GM23338 (cell line): ENCODE data around the gene TAT. TPM values are rescaled to one million over a fixed set of nuclear protein-coding genes. Genes with fewer than 3 reads are reported as not detected.

Experiments used
- ATAC-seq: fragments of 200-7000 bp; cut with Tn5 transposase; 3 replicates; pipeline ENCODE4 v1.9.1; 2020
- DNase-seq: peaks from one replicate; pipeline ENCODE4 v3.0.0-alpha.2; 2015; ENCODE audit warnings: low spot score
- H2AFZ ChIP-seq: fragments of 200-600 bp; sonication (generic); 2 replicates; pipeline ENCODE4 v1.8.0; 2016; ENCODE audit warnings: antibody characterized with exemption, mild to moderate bottlenecking, moderate library complexity
- H3F3A ChIP-seq: fragments of 200-600 bp; sonication (generic); replicated peaks from 2 replicates; pipeline ENCODE4 v1.8.0; 2017; ENCODE audit warnings: antibody characterized with exemption, mixed run types, low read depth
- H3K27ac ChIP-seq: fragments of 200-600 bp; sonication (generic); 2 replicates; pipeline ENCODE4 v1.6.1; 2016; ENCODE audit warnings: low read depth
- H3K27me3 ChIP-seq: fragments of 200-600 bp; sonication (generic); 2 replicates; pipeline ENCODE4 v1.8.0; 2016; ENCODE audit warnings: mild to moderate bottlenecking, mixed run types, moderate library complexity; ENCODE audit not compliant: insufficient read depth
- H3K36me3 ChIP-seq: fragments of 200-600 bp; sonication (generic); 2 replicates; pipeline ENCODE4 v1.8.0; 2016; ENCODE audit warnings: mild to moderate bottlenecking; ENCODE audit not compliant: insufficient read depth
- H3K4me1 ChIP-seq: fragments of 200-600 bp; sonication (generic); 2 replicates; pipeline ENCODE4 v1.8.0; 2016; ENCODE audit warnings: mild to moderate bottlenecking, moderate library complexity; ENCODE audit not compliant: insufficient read depth
- H3K4me2 ChIP-seq: fragments of 200-600 bp; sonication (generic); 2 replicates; pipeline ENCODE4 v1.7.1; 2017; ENCODE audit warnings: mixed run types
- H3K4me3 ChIP-seq: fragments of 200-600 bp; sonication (generic); 2 replicates; pipeline ENCODE4 v1.6.1; 2016; ENCODE audit warnings: mixed run types
- H3K79me2 ChIP-seq: fragments of 200-600 bp; sonication (generic); replicated peaks from 2 replicates; pipeline ENCODE4 v1.8.0; 2017; ENCODE audit warnings: mild to moderate bottlenecking; ENCODE audit not compliant: insufficient read depth
- H3K9me2 ChIP-seq: fragments of 200-600 bp; sonication (generic); 2 replicates; pipeline ENCODE4 v1.8.0; 2017; ENCODE audit not compliant: insufficient read depth
- H4K20me1 ChIP-seq: fragments of 200-600 bp; sonication (generic); replicated peaks from 2 replicates; pipeline ENCODE4 v1.8.0; 2017; ENCODE audit warnings: mild to moderate bottlenecking; ENCODE audit not compliant: insufficient read depth
- H3K27ac Mint-ChIP-seq: 2 replicates; pipeline ENCODE4 v1.8.0; 2020; ENCODE audit warnings: inconsistent platforms, mild to moderate bottlenecking, moderate library complexity, mixed read lengths
- H3K27me3 Mint-ChIP-seq: 3 replicates; pipeline ENCODE4 v1.8.0; 2022; ENCODE audit warnings: low read depth, mild to moderate bottlenecking, moderate library complexity, mixed read lengths, inconsistent platforms; ENCODE audit not compliant: insufficient read depth, poor library complexity
- H3K36me3 Mint-ChIP-seq: 3 replicates; pipeline ENCODE4 v1.8.0; 2021; ENCODE audit warnings: low read depth, mild to moderate bottlenecking, inconsistent platforms, moderate library complexity, mixed read lengths
- H3K4me1 Mint-ChIP-seq: 3 replicates; pipeline ENCODE4 v1.8.0; 2020; ENCODE audit warnings: mild to moderate bottlenecking, inconsistent platforms, mixed read lengths
- H3K4me3 Mint-ChIP-seq: 3 replicates; pipeline ENCODE4 v1.8.0; 2021; ENCODE audit warnings: moderate library complexity, mild to moderate bottlenecking, inconsistent platforms, mixed read lengths
- H3K9me3 Mint-ChIP-seq: 3 replicates; pipeline ENCODE4 v1.8.0; 2020; ENCODE audit warnings: moderate library complexity, mild to moderate bottlenecking, inconsistent platforms, mixed read lengths
- CREB1 ChIP-seq: fragments of 250-450 bp; sonication (Bioruptor Pico); IDR thresholded peaks from 2 replicates; pipeline ENCODE4 v1.5.0; 2020; ENCODE audit warnings: low read depth, mild to moderate bottlenecking, moderate library complexity
- EZH2 ChIP-seq: fragments of 200-600 bp; sonication (generic); IDR thresholded peaks from one replicate; pipeline ENCODE4 v1.8.0; 2017; ENCODE audit warnings: antibody characterized with exemption, mild to moderate bottlenecking, low read depth; ENCODE audit not compliant: unreplicated experiment
- EZH2phosphoT487 ChIP-seq: fragments of 200-600 bp; sonication (generic); IDR thresholded peaks from one replicate; pipeline ENCODE4 v1.8.1; 2018; ENCODE audit warnings: antibody characterized with exemption; ENCODE audit not compliant: unreplicated experiment
- JUNB ChIP-seq: IDR thresholded peaks from one replicate; pipeline ENCODE4 v1.6.1; 2016; ENCODE audit warnings: antibody characterized with exemption; ENCODE audit not compliant: unreplicated experiment
- NANOG ChIP-seq: IDR thresholded peaks from 2 replicates; pipeline ENCODE4 v1.6.1; 2016; ENCODE audit warnings: antibody characterized with exemption, borderline replicate concordance
- POLR2AphosphoS5 ChIP-seq: IDR thresholded peaks from 2 replicates; pipeline ENCODE4 v1.6.1; 2016; ENCODE audit warnings: antibody characterized with exemption, low read depth
- STAT1 ChIP-seq: IDR thresholded peaks from one replicate; pipeline ENCODE4 v1.6.1; 2016; ENCODE audit warnings: antibody characterized with exemption; ENCODE audit not compliant: unreplicated experiment
- ZNF114 ChIP-seq: fragments of 250-450 bp; sonication (Bioruptor Pico); IDR thresholded peaks from 2 replicates; pipeline ENCODE4 v1.5.0; 2020; ENCODE audit warnings: mild to moderate bottlenecking, moderate library complexity
- ZNF331 ChIP-seq: fragments of 250-450 bp; sonication (Bioruptor Pico); IDR thresholded peaks from 2 replicates; pipeline ENCODE4 v1.5.0; 2020; ENCODE audit warnings: low read depth, mild to moderate bottlenecking, moderate library complexity
- polyA plus RNA-seq: library from polyadenylated mRNA; unstranded; fragments of >200 nt; fragmentation: Nextera tagmentation; extraction: Ambion mirVana; gene quantifications from 2 replicates; pipeline ENCODE4 v1.2.1, GENCODE V29; 2016
- total RNA-seq: library from RNA; depleted of rRNA; stranded (reverse); fragments of >200 nt; shearing (Covaris generic); gene quantifications from 2 replicates; pipeline ENCODE4 v1.2.3, GENCODE V29; 2014
- TF ChIP-seq, protein P1 (sequence below), 2 experiments: fragments of 200-600 bp in 1 of 2; sonication (generic) in 1 of 2; conservative IDR thresholded peaks; 2 replicates each; pipeline versions ENCODE4 v1.5.1 to v1.6.1; 2016 to 2017; ENCODE audit warnings: antibody characterized with exemption in 2 of 2, low read depth in 2 of 2, mild to moderate bottlenecking in 2 of 2, moderate library complexity in 1 of 2
- TF ChIP-seq, protein P2 (sequence below): IDR thresholded peaks from 2 replicates; pipeline ENCODE4 v1.6.1; 2016; ENCODE audit warnings: antibody characterized with exemption
- TF ChIP-seq, protein P3 (sequence below): IDR thresholded peaks from one replicate; pipeline ENCODE4 v1.6.1; 2018; ENCODE audit warnings: antibody characterized with exemption; ENCODE audit not compliant: unreplicated experiment
- TF ChIP-seq, protein P4 (sequence below): fragments of 250-450 bp; sonication (Bioruptor Pico); IDR thresholded peaks from 2 replicates; pipeline ENCODE4 v1.5.0; 2020; ENCODE audit warnings: mild to moderate bottlenecking, moderate library complexity

Gene TAT
- total and polyA plus RNA-seq, 2 experiments from 2014 or later, result 0.05 TPM; not detected in 1

DNA sequence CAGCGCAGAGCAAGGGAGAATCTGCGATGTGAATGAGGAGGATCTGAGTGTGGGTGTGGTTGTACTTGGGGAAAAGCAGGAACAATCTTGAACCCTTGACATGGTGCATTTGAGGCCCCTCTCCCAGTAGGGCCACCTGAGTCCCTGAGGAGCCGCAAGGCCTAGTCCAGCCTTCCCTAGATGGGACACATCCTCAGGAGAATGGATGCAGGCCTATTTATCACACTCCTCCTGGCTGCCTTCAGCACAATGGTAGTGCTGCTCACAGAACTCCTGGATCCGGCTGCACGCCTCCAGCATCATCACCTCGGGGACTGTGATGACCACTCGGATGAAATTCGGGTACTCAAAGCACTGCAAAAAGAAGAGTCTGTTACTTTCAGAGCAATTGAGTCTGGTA is 9.0 kb downstream of the TAT start:
- Histone ChIP-seq H3F3A (no peaks in the 10 kb centered on the region), H3K79me2 (no peaks in the 10 kb centered on the region), H3K27ac (no peak overlapping the region), H3K4me3 (no peak overlapping the region), H3K27me3 (no peaks in the 10 kb centered on the region), H3K9me2 (no peaks in the 10 kb centered on the region), H3K4me2 (no peak overlapping the region), H2AFZ (no peak overlapping the region), H3K4me1 (no peaks in the 10 kb centered on the region), H3K36me3 (no peaks in the 10 kb centered on the region), H4K20me1 (no peaks in the 10 kb centered on the region)
- peaks cover 11% of the 10 kb centered on the region for H3K4me1 Mint-ChIP-seq
- TF ChIP-seq, protein P1, sequence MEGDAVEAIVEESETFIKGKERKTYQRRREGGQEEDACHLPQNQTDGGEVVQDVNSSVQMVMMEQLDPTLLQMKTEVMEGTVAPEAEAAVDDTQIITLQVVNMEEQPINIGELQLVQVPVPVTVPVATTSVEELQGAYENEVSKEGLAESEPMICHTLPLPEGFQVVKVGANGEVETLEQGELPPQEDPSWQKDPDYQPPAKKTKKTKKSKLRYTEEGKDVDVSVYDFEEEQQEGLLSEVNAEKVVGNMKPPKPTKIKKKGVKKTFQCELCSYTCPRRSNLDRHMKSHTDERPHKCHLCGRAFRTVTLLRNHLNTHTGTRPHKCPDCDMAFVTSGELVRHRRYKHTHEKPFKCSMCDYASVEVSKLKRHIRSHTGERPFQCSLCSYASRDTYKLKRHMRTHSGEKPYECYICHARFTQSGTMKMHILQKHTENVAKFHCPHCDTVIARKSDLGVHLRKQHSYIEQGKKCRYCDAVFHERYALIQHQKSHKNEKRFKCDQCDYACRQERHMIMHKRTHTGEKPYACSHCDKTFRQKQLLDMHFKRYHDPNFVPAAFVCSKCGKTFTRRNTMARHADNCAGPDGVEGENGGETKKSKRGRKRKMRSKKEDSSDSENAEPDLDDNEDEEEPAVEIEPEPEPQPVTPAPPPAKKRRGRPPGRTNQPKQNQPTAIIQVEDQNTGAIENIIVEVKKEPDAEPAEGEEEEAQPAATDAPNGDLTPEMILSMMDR (conservative IDR thresholded peaks at IDR 0.05; ENCODE audit: low read depth in 2 of 2), result no peak
- TF ChIP-seq, protein P2, sequence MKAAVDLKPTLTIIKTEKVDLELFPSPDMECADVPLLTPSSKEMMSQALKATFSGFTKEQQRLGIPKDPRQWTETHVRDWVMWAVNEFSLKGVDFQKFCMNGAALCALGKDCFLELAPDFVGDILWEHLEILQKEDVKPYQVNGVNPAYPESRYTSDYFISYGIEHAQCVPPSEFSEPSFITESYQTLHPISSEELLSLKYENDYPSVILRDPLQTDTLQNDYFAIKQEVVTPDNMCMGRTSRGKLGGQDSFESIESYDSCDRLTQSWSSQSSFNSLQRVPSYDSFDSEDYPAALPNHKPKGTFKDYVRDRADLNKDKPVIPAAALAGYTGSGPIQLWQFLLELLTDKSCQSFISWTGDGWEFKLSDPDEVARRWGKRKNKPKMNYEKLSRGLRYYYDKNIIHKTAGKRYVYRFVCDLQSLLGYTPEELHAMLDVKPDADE, result no peak
- TF ChIP-seq, protein P3, sequence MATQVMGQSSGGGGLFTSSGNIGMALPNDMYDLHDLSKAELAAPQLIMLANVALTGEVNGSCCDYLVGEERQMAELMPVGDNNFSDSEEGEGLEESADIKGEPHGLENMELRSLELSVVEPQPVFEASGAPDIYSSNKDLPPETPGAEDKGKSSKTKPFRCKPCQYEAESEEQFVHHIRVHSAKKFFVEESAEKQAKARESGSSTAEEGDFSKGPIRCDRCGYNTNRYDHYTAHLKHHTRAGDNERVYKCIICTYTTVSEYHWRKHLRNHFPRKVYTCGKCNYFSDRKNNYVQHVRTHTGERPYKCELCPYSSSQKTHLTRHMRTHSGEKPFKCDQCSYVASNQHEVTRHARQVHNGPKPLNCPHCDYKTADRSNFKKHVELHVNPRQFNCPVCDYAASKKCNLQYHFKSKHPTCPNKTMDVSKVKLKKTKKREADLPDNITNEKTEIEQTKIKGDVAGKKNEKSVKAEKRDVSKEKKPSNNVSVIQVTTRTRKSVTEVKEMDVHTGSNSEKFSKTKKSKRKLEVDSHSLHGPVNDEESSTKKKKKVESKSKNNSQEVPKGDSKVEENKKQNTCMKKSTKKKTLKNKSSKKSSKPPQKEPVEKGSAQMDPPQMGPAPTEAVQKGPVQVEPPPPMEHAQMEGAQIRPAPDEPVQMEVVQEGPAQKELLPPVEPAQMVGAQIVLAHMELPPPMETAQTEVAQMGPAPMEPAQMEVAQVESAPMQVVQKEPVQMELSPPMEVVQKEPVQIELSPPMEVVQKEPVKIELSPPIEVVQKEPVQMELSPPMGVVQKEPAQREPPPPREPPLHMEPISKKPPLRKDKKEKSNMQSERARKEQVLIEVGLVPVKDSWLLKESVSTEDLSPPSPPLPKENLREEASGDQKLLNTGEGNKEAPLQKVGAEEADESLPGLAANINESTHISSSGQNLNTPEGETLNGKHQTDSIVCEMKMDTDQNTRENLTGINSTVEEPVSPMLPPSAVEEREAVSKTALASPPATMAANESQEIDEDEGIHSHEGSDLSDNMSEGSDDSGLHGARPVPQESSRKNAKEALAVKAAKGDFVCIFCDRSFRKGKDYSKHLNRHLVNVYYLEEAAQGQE, result no peak
- TF ChIP-seq STAT1 (no peak), ZNF331 (CRISPR knock-in tag) (no peak), JUNB (no peak), EZH2 (no peak), NANOG (no peak), EZH2phosphoT487 (no peak), POLR2AphosphoS5 (no peak), ZNF114 (CRISPR knock-in tag) (no peak), CREB1 (no peak)
- TF ChIP-seq, protein P4, sequence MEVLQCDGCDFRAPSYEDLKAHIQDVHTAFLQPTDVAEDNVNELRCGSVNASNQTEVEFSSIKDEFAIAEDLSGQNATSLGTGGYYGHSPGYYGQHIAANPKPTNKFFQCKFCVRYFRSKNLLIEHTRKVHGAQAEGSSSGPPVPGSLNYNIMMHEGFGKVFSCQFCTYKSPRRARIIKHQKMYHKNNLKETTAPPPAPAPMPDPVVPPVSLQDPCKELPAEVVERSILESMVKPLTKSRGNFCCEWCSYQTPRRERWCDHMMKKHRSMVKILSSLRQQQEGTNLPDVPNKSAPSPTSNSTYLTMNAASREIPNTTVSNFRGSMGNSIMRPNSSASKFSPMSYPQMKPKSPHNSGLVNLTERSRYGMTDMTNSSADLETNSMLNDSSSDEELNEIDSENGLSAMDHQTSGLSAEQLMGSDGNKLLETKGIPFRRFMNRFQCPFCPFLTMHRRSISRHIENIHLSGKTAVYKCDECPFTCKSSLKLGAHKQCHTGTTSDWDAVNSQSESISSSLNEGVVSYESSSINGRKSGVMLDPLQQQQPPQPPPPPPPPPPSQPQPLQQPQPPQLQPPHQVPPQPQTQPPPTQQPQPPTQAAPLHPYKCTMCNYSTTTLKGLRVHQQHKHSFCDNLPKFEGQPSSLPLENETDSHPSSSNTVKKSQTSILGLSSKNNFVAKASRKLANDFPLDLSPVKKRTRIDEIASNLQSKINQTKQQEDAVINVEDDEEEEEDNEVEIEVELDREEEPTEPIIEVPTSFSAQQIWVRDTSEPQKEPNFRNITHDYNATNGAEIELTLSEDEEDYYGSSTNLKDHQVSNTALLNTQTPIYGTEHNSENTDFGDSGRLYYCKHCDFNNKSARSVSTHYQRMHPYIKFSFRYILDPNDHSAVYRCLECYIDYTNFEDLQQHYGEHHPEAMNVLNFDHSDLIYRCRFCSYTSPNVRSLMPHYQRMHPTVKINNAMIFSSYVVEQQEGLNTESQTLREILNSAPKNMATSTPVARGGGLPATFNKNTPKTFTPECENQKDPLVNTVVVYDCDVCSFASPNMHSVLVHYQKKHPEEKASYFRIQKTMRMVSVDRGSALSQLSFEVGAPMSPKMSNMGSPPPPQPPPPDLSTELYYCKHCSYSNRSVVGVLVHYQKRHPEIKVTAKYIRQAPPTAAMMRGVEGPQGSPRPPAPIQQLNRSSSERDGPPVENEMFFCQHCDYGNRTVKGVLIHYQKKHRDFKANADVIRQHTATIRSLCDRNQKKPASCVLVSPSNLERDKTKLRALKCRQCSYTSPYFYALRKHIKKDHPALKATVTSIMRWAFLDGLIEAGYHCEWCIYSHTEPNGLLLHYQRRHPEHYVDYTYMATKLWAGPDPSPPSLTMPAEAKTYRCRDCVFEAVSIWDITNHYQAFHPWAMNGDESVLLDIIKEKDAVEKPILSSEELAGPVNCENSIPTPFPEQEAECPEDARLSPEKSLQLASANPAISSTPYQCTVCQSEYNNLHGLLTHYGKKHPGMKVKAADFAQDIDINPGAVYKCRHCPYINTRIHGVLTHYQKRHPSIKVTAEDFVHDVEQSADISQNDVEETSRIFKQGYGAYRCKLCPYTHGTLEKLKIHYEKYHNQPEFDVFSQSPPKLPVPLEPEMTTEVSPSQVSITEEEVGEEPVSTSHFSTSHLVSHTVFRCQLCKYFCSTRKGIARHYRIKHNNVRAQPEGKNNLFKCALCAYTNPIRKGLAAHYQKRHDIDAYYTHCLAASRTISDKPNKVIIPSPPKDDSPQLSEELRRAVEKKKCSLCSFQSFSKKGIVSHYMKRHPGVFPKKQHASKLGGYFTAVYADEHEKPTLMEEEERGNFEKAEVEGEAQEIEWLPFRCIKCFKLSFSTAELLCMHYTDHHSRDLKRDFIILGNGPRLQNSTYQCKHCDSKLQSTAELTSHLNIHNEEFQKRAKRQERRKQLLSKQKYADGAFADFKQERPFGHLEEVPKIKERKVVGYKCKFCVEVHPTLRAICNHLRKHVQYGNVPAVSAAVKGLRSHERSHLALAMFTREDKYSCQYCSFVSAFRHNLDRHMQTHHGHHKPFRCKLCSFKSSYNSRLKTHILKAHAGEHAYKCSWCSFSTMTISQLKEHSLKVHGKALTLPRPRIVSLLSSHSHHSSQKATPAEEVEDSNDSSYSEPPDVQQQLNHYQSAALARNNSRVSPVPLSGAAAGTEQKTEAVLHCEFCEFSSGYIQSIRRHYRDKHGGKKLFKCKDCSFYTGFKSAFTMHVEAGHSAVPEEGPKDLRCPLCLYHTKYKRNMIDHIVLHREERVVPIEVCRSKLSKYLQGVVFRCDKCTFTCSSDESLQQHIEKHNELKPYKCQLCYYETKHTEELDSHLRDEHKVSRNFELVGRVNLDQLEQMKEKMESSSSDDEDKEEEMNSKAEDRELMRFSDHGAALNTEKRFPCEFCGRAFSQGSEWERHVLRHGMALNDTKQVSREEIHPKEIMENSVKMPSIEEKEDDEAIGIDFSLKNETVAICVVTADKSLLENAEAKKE, result no peak
- H3K4me3 Mint-ChIP-seq, result no peak overlapping the region
- H3K9me3 Mint-ChIP-seq, result peaks cover 2% of the 10 kb centered on the region
- no peak for ATAC-seq
- DNase-seq, result no peak
- H3K36me3 Mint-ChIP-seq, result no peaks in the 10 kb centered on the region
- peaks cover 9% of the 10 kb centered on the region for H3K27me3 Mint-ChIP-seq
- no peak overlapping the region for H3K27ac Mint-ChIP-seq
